Measurements from ENCODE around the gene DNLZ.

DNA sequence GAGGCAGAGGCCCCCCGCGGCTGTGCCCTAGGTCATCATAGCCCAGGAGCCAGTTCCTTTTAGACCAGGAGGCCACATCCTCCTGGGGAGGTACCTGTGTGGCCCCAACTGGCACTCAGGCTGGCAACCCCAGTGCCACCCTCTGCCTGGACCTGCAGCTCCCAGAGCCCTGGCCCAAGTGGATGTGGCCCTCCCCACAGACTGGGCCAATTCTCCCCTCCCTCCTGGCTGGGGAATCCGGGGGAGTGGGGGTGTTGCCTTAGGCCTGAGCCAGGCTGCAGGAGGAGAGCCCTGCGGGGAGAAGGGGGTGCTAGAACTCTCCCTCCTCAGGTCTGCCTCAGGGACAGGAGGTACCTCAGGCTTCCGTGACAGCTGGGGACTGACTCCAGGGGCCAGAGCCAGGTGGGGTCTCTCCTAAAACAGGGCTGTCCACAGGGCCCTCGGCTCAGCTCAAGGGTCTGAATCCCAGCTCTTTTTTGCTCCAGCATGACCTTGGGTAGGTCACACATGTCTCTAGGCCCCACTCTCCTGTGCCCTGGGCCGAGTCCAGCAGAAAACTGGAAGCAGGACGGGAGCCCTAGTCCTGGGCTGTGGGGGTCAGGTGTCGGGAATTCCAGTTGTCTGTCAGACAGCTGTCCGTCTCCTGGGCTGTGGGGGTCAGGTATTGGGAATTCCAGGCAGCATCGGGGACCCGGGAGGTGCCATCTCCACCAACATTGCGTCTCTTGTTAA is 9.6 kb downstream of the DNLZ start:
- TF ChIP-seq CTCF (IDR thresholded peaks at IDR 0.05; ENCODE audit: low read depth, low read length) = no peak
- TF ChIP-seq, protein P1, sequence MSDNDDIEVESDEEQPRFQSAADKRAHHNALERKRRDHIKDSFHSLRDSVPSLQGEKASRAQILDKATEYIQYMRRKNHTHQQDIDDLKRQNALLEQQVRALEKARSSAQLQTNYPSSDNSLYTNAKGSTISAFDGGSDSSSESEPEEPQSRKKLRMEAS (IDR thresholded peaks at IDR 0.05; ENCODE audit: low read depth, low read length) = no peak
